ENCODE measurements around the gene PPDPF. TPM values are rescaled to one million over a fixed set of nuclear protein-coding genes. Genes with fewer than 3 reads are reported as not detected.

PPDPF gene
- total RNA-seq, 1 donor from 2014 or later, result 251 TPM

DNA sequence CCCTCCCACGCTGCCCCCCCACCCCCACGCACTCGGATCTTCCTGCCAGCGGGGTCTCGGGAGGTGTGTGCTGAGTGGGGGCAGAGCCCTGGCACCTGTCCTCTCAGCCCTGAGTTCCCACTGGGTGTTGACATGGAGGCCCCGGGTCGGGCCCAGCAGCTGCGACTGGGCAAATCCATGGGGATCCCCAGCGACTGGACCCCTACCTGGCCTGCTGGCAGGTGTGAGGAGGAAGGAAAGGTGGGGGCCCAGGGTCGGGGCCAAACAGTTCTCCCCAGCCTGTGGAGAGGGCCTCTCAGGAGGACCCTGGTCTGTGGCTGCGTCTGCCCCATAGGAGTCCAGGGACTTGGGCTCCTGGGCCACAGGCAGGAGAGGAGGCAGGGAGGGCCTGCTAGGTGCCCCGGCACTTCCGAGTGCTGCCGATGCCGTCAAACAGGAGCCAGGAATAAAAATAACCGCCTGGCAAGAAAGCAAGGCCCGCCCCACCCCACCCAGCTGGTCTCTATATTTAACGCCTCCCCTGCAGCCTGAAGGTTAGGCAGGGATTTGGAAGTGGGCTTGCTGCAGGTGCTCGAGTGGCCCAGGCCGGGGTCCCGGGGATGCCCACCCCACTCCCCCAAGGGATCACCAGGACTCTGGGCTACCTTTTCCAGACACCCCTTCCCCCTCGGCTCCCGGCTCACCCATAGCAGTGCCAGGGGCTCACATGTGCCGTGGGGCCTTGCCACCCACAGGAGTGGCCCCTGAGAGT lies 20.2 kb upstream of the PPDPF start:
- Mint-ChIP-seq H3K4me1 (ENCODE audit: low read depth, unreplicated experiment) (no peaks in the 10 kb centered on the region), H3K9me3 (ENCODE audit: unreplicated experiment) (peaks cover 10% of the 10 kb centered on the region), H3K4me3 (ENCODE audit: unreplicated experiment) (no peak overlapping the region), H3K36me3 (ENCODE audit: low read depth, unreplicated experiment) (no peaks in the 10 kb centered on the region), H3K27ac (ENCODE audit: unreplicated experiment) (no peak overlapping the region), H3K27me3 (ENCODE audit: low read depth, unreplicated experiment) (peaks cover 16% of the 10 kb centered on the region)
- no peaks in the 10 kb centered on the region for H3K79me2 ChIP-seq (ENCODE audit: insufficient read depth, low read length)
- no peaks in the 10 kb centered on the region for H3K4me1 ChIP-seq (ENCODE audit: insufficient read depth, low read length)
- H3K9me3 ChIP-seq (ENCODE audit: insufficient read depth, low read depth, low read length), result peaks cover 10% of the 10 kb centered on the region
- no peaks in the 10 kb centered on the region for H3K36me3 ChIP-seq (ENCODE audit: insufficient read depth, low read length)
- no peak overlapping the region for H3K4me3 ChIP-seq (ENCODE audit: insufficient read depth, low read depth, low read length)
- H4K20me1 ChIP-seq (ENCODE audit: insufficient read depth, low read length), result no peaks in the 10 kb centered on the region
- no peak overlapping the region for H2AFZ ChIP-seq (ENCODE audit: low read depth, low read length)
- H3K9ac ChIP-seq (ENCODE audit: low read length), result no peak overlapping the region
- H3K4me2 ChIP-seq (ENCODE audit: low read length), result no peak overlapping the region
- DNase-seq (ENCODE audit: low read depth), result no peak
- H3K27me3 ChIP-seq (ENCODE audit: insufficient read depth, low read length), result peaks cover 14% of the 10 kb centered on the region
- no peak for FAIRE-seq
- no peak overlapping the region for H3K27ac ChIP-seq (ENCODE audit: low read depth, low read length)
- no peak for TF ChIP-seq EZH2 (IDR thresholded peaks at IDR 0.05; ENCODE audit: insufficient read depth, low read length)
- TF ChIP-seq, protein P1, sequence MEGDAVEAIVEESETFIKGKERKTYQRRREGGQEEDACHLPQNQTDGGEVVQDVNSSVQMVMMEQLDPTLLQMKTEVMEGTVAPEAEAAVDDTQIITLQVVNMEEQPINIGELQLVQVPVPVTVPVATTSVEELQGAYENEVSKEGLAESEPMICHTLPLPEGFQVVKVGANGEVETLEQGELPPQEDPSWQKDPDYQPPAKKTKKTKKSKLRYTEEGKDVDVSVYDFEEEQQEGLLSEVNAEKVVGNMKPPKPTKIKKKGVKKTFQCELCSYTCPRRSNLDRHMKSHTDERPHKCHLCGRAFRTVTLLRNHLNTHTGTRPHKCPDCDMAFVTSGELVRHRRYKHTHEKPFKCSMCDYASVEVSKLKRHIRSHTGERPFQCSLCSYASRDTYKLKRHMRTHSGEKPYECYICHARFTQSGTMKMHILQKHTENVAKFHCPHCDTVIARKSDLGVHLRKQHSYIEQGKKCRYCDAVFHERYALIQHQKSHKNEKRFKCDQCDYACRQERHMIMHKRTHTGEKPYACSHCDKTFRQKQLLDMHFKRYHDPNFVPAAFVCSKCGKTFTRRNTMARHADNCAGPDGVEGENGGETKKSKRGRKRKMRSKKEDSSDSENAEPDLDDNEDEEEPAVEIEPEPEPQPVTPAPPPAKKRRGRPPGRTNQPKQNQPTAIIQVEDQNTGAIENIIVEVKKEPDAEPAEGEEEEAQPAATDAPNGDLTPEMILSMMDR (IDR thresholded peaks at IDR 0.05; ENCODE audit: insufficient read depth, low read depth, low read length), result no peak

DNA sequence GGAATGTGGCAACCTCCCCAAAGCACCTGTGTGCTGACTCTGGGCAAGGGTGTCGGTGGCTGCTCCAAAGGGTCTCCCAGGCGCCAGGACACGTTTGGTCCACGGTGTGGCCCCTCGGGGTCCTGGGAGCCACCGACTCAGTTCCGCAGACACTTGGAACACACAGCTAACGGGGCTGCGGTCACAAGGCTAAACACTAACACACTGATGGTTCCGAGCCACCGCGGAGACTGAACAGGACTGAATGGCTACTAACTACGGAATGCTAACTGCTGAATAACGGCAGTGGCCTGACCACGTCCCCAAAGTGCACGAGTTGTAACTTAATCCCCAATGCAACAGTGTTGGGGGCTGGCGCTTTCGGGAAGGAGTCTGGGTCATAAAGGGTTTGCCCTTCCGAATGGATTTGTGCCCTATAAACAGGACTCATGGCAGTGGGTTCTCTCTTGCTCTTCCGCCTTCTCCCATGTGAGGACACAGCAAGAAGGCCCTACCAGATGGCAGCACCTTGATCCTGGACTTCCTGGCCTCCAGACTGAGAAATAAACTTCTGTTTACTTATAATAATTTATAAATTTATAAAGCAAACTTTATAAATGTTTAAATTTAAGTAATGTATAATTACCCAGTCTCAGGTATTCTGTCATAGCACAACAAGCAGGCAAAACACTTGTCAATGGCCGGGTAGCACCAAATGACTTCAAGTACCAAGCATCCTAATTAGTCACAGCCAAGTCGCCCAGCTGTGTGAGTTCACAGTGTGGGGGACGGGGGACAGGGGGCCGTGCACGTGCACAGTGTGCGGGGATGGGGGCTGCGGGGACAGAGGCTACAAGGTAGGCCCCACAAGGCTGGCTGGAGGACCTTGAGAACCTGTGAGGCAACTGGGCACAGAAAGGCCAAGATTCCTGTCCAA lies 19.4 kb upstream of the PPDPF start:
- Histone ChIP-seq H2AFZ (ENCODE audit: low read depth, low read length) (no peak overlapping the region), H3K27me3 (ENCODE audit: insufficient read depth, low read length) (peaks cover 14% of the 10 kb centered on the region), H3K36me3 (ENCODE audit: insufficient read depth, low read length) (no peaks in the 10 kb centered on the region), H3K79me2 (ENCODE audit: insufficient read depth, low read length) (no peaks in the 10 kb centered on the region), H3K27ac (ENCODE audit: low read depth, low read length) (no peak overlapping the region), H3K4me3 (ENCODE audit: insufficient read depth, low read depth, low read length) (no peak overlapping the region), H3K4me2 (ENCODE audit: low read length) (no peak overlapping the region), H4K20me1 (ENCODE audit: insufficient read depth, low read length) (no peaks in the 10 kb centered on the region), H3K9me3 (ENCODE audit: insufficient read depth, low read depth, low read length) (peaks cover 16% of the 10 kb centered on the region), H3K9ac (ENCODE audit: low read length) (no peak overlapping the region), H3K4me1 (ENCODE audit: insufficient read depth, low read length) (no peaks in the 10 kb centered on the region)
- DNase-seq (ENCODE audit: low read depth), result no peak
- H3K9me3 Mint-ChIP-seq (ENCODE audit: unreplicated experiment), result peaks cover 10% of the 10 kb centered on the region
- FAIRE-seq, result no peak
- H3K4me3 Mint-ChIP-seq (ENCODE audit: unreplicated experiment), result peak overlapping the region; percentile 60
- H3K27me3 Mint-ChIP-seq (ENCODE audit: low read depth, unreplicated experiment), result peaks cover 16% of the 10 kb centered on the region
- TF ChIP-seq EZH2 (IDR thresholded peaks at IDR 0.05; ENCODE audit: insufficient read depth, low read length), result no peak
- TF ChIP-seq, protein P1 (IDR thresholded peaks at IDR 0.05; ENCODE audit: insufficient read depth, low read depth, low read length), result no peak
- H3K27ac Mint-ChIP-seq (ENCODE audit: unreplicated experiment), result no peak overlapping the region
- no peaks in the 10 kb centered on the region for H3K4me1 Mint-ChIP-seq (ENCODE audit: low read depth, unreplicated experiment)
- H3K36me3 Mint-ChIP-seq (ENCODE audit: low read depth, unreplicated experiment), result no peaks in the 10 kb centered on the region

Data from astrocyte (in vitro differentiated cells and primary cell).